Erythroblast (primary cell): Measurements from ENCODE around the gene CIITA.

Experiments used
- GATA1 ChIP-seq: IDR thresholded peaks from 2 replicates; pipeline ENCODE4 v1.6.1; 2011; ENCODE audit warnings: low read depth, mild to moderate bottlenecking, control low read depth, low read length, moderate library complexity
- POLR2A ChIP-seq: IDR thresholded peaks from 2 replicates; pipeline ENCODE4 v1.6.1; 2011; ENCODE audit warnings: mild to moderate bottlenecking, low read length

GRCh38 chr16:10922328-10923145 is 45.5 kb downstream of the CIITA start:
- TF ChIP-seq POLR2A (no peak), GATA1 (no peak)
